ENCODE results near the gene FUT3.
A peak's percentile ranks its signal among the peaks of the same experiment; 100 is the strongest.

FUT3 gene

DNA sequence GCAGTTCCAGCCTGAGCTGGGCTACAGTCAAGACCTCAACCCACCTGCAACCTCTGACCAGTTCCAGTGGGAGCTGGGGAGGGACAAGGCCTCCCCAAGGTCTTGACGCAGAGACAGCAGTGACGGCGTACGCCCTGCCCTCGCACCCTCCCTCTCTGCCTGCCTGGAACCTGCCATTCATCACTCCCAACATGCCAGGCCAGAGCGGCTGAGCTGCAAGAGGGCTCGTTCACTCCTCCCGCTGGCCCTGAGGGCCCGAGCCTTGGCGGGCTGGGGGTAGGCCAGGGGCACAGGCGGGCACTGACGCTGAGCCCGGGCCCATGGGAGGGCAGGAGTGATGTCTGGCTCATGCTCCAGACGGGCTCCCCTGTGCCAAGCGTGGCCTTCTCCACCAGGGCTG, 44.2 kb upstream of the FUT3 start:
- DNase-seq (ENCODE audit: low read depth) = no peak
- H3K4me3 ChIP-seq (ENCODE audit: low read depth, low read length) = no peak overlapping the region
- TF ChIP-seq, protein P1, sequence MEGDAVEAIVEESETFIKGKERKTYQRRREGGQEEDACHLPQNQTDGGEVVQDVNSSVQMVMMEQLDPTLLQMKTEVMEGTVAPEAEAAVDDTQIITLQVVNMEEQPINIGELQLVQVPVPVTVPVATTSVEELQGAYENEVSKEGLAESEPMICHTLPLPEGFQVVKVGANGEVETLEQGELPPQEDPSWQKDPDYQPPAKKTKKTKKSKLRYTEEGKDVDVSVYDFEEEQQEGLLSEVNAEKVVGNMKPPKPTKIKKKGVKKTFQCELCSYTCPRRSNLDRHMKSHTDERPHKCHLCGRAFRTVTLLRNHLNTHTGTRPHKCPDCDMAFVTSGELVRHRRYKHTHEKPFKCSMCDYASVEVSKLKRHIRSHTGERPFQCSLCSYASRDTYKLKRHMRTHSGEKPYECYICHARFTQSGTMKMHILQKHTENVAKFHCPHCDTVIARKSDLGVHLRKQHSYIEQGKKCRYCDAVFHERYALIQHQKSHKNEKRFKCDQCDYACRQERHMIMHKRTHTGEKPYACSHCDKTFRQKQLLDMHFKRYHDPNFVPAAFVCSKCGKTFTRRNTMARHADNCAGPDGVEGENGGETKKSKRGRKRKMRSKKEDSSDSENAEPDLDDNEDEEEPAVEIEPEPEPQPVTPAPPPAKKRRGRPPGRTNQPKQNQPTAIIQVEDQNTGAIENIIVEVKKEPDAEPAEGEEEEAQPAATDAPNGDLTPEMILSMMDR (IDR thresholded peaks at IDR 0.05; ENCODE audit: low read depth, low read length, missing control alignments) = no peak

DNA sequence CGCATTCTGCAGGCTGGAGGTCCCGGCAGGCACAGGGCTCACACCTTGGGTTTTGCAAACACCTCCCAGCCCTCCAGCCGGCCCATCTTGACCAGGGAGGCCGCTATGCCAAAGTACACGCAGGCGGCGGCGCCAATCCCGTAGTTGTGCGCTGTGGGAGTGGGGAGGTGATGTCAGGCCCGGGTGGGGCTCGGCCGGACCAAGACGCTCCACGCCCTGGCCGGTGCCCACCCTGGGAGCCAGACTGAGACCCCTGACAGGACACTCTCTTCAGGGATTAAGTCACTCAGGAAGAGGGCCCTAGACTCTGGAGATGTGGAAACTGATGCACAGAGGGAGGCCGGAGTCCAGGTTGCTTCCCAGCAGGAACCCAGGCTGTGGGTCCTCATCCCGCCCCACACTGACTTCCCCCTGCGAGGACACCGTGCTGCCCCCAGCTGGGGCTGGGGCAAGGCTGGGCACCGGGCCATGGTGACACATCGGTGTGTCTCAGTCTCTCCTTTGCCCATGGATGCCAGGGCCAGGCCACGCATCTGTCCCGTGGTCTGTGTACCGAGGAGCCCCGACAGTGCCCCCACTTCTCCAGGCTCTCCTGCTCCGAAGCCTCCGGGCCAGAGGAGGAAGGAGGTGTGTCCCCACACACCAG, 43.6 kb upstream of the FUT3 start:
- no peak for DNase-seq (ENCODE audit: low read depth)
- TF ChIP-seq, protein P1 (IDR thresholded peaks at IDR 0.05; ENCODE audit: low read depth, low read length, missing control alignments) = no peak
- H3K4me3 ChIP-seq (ENCODE audit: low read depth, low read length) = no peak overlapping the region

DNA sequence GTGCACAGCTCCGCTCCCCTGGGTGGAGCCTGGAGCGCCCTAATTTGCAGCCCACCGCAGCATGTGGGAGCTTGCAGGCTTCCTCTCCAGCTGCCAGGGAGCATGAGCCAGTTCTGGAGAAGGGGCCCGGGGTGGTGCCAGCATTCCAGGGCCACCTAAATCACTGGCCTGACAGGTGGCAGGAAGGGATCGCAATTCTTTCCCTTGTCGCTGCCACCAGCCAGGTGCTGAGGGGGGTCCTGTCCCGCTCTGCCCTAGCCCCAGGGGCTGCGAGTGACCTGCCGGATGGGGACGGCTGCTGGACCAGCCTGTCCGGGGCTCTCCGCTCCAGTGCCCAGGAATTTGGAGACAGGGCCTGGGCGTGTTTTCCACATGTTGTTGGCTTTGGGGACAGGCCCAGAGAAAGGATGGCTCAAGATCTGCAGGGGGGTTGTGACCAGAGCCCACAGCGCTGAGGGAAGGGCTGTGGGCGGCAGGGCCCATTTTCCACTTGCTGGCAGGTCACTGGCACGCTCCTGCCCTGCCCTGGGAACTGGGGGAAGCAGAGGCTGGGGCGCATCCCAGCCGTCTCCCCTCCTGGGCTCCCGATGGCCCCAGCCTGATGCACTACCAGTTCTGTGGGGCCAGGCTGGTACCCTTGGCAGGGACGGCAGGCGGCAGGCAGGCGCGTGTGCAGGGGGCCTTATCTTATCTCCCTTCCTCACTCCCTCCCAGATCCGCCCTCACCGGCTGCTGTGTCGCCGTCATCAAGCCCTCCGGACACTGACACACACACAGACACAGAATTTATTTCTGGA, 42.9 kb upstream of the FUT3 start:
- DNase-seq (ENCODE audit: low read depth) = no peak
- TF ChIP-seq, protein P1 (IDR thresholded peaks at IDR 0.05; ENCODE audit: low read depth, low read length, missing control alignments) = no peak
- no peak overlapping the region for H3K4me3 ChIP-seq (ENCODE audit: low read depth, low read length)

DNA sequence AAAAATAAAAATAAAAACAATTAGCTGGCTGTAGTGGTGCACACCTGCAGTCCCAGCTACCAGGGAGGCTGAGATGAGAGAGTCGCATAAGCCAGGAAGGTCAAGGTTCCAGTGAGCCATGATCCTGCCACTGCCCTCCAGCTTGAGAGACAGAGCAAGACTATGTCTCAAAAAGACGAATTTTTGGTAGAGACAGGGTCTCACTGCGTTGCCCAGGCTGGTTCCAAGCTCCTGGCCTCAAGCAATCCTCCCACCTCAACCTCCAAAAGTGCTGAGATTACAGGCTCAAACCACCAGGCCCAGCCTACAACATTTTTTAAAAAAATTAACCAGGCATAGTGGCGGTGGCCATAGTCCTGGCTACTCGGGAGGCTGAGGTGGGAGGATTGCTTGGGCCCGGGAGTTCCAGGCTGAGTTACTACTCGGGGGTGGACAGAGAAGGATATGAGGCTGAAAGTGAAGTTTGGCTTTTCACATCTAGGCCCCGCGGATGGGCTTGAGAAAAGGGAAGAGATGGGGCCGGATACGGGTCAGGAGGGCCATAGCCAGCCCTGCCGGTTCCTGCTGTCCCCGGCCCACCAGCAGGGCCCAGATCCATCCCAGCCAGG, 42.2 kb upstream of the FUT3 start:
- TF ChIP-seq, protein P1 (IDR thresholded peaks at IDR 0.05; ENCODE audit: low read depth, low read length, missing control alignments) = no peak
- DNase-seq (ENCODE audit: low read depth) = no peak
- H3K4me3 ChIP-seq (ENCODE audit: low read depth, low read length) = no peak overlapping the region

DNA sequence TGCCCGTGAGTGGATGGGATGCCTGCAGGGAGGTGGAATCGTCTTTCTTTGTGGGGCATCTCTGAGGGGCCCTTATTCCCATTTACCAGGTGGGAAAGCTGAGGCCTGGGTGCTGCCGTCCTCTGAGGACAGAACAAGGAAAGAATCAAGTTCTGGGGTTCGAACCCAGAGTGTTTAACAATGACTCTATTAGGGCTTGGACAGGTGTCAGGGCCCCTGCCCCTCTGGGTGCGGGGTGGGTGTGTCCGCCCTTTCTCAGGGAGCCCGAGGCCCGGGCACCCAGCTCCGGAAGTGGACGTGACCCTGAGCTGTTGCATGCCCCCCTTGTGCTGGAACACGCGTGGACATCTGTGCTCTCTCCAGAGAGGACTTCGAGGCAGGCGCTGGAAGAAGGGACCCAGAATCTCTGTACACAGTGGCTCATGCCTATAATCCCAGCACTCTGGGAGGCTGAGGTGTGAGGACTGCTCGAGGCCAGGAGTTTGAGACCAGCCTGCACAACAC, 41.6 kb upstream of the FUT3 start:
- TF ChIP-seq, protein P1 (IDR thresholded peaks at IDR 0.05; ENCODE audit: low read depth, low read length, missing control alignments) = no peak
- no peak overlapping the region for H3K4me3 ChIP-seq (ENCODE audit: low read depth, low read length)
- DNase-seq (ENCODE audit: low read depth) = no peak

DNA sequence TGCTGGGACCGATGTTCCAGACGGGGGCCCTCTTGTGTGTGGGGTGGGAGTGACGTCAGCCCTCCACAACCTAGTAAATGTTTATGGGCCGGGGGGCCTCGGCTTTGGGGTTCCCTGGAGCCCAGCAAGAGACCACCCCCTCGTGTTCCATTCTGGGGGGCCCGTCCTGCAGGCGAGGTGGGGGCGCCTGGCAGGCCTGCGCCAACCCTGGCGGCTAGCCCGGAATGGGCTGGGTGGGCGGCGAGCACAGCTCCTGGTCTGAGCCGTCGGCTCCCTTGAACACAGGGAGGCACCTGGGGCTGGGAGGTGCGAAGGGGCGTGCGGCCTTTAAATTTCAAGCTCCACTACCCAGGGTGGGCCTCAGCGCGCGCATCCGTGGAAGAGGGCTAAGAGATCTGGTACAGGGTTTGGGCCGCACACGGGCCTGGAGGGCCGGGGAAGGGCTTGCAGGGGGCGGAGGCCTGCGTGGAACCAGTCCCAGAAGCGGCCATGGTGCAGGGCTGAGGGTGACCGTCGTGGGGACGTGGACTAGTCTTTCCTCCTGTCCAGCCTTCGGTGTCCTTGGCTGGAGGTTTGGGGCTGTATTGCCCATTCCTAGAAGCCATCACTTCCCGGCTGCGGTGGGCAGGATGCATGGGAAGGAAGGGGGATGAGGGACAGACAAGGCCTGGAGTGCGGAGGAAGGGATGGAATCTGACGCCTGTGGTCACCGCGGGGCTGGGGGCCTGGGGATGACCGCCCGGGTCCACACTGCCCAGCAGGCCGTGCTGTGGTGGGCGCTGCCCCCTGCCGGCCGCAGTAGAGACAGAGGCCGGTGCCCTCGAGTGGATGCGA, 40.9 kb upstream of the FUT3 start:
- TF ChIP-seq, protein P1 (IDR thresholded peaks at IDR 0.05; ENCODE audit: low read depth, low read length, missing control alignments) = peak; percentile 53
- H3K4me3 ChIP-seq (ENCODE audit: low read depth, low read length) = no peak overlapping the region
- DNase-seq (ENCODE audit: low read depth) = no peak

All from GM12864 (cell line).